K562 (cell line): Measurements from ENCODE around the gene RNF114. TPM values are rescaled to one million over a fixed set of nuclear protein-coding genes. Genes with fewer than 3 reads are reported as not detected.
A peak's percentile ranks its signal among the peaks of the same experiment; 100 is the strongest.

ENCODE experiments used
- ATAC-seq: fragments of 200-7000 bp; cut with Tn5 transposase; 3 replicates; pipeline ENCODE4 v1.9.1; 2020; ENCODE audit warnings: moderate library complexity
- BruUV-seq: library from RNA; stranded (reverse); fragments of 400-500 nt; replicated peaks from 2 replicates; lab custom pipeline; 2021; lab: Mats Ljungman, UMichigan
- CTCF ChIA-PET: fragments of 300-600 bp; formaldehyde crosslinking; extraction: SDS; loops from one replicate; lab custom pipeline; 2021; ENCODE audit warnings: low intra/inter-chr PET ratio; lab: Yijun Ruan, JAX
- POLR2A ChIA-PET: fragments of 300-600, 350-650 bp; sonication (Branson Sonifier 250); formaldehyde crosslinking; extraction: SDS; loops from one replicate; lab custom pipeline; 2021; ENCODE audit warnings: antibody characterized with exemption, inconsistent platforms; lab: Yijun Ruan, JAX
- DNase-seq, 4 experiments: peaks; one replicate each; pipeline versions ENCODE4 v3.0.0 to v3.0.0-alpha.2; 2011 to 2018; ENCODE audit warnings: low spot score in 3 of 4, mixed read lengths in 3 of 4; ENCODE audit errors: extremely low read depth in 1 of 4
- FAIRE-seq: peaks from 2 replicates; lab custom pipeline; 2011; peaks lifted over from hg19 to GRCh38; lab: Jason Lieb, UNC
- H2AFZ ChIP-seq: 2 replicates; pipeline ENCODE4 v1.6.0; 2011; ENCODE audit warnings: low read depth, low read length, control low read depth, inconsistent platforms
- H3K27ac ChIP-seq: fragments of 200-600 bp; 3 replicates; pipeline ENCODE4 v1.8.0; 2011; ENCODE audit warnings: low read depth, mild to moderate bottlenecking, control low read depth, inconsistent platforms, low read length, moderate library complexity, mixed read lengths; ENCODE audit errors: extremely low read depth
- H3K27me3 ChIP-seq, 2 experiments: fragments of 300-600 bp in 1 of 2; 2 replicates in 1 of 2; 3 replicates in 1 of 2; pipeline versions ENCODE4 v1.6.0 to v1.8.0; 2011; ENCODE audit warnings: inconsistent platforms in 2 of 2, low read length in 2 of 2, mild to moderate bottlenecking in 1 of 2, mixed read lengths in 1 of 2, moderate library complexity in 1 of 2; ENCODE audit not compliant: control insufficient read depth in 2 of 2, insufficient read depth in 2 of 2
- H3K36me3 ChIP-seq: fragments of 300-600 bp; 3 replicates; pipeline ENCODE4 v1.8.0; 2011; ENCODE audit warnings: mild to moderate bottlenecking, low read length, inconsistent platforms; ENCODE audit not compliant: control insufficient read depth, insufficient read depth
- H3K4me1 ChIP-seq, 2 experiments: fragments of 200-600 bp in 1 of 2; replicated peaks in 1 of 2; 2 replicates in 1 of 2; 3 replicates in 1 of 2; pipeline versions ENCODE4 v1.5.1 to v1.8.0; 2011; ENCODE audit warnings: inconsistent platforms in 2 of 2, low read length in 2 of 2, mild to moderate bottlenecking in 1 of 2, mixed read lengths in 1 of 2, moderate library complexity in 1 of 2; ENCODE audit not compliant: control insufficient read depth in 2 of 2, insufficient read depth in 2 of 2
- H3K4me2 ChIP-seq: 2 replicates; pipeline ENCODE4 v1.6.1; 2011; ENCODE audit warnings: low read length, control low read depth, inconsistent platforms, mixed read lengths; ENCODE audit not compliant: insufficient read depth
- H3K4me3 ChIP-seq: fragments of 200-600 bp; sonication (generic), shearing (Covaris generic); 2 replicates; pipeline ENCODE4 v1.5.1; 2016; ENCODE audit warnings: control low read depth, inconsistent platforms
- H3K79me2 ChIP-seq: fragments of 200-600 bp; 3 replicates; pipeline ENCODE4 v1.8.0; 2011; ENCODE audit warnings: low read length, inconsistent platforms; ENCODE audit not compliant: control insufficient read depth, insufficient read depth
- H3K9ac ChIP-seq, 2 experiments: 2 replicates each; pipeline versions ENCODE4 v1.6.0 to v1.6.1; 2011; ENCODE audit warnings: low read depth in 2 of 2, low read length in 2 of 2, control low read depth in 1 of 2, inconsistent platforms in 1 of 2, mild to moderate bottlenecking in 1 of 2, mixed read lengths in 1 of 2; ENCODE audit not compliant: insufficient read depth in 1 of 2
- H3K9me1 ChIP-seq: one replicate; pipeline ENCODE4 v1.6.0; 2011; ENCODE audit warnings: inconsistent platforms, mild to moderate bottlenecking, low read length, moderate library complexity; ENCODE audit not compliant: control insufficient read depth, insufficient read depth
- H3K9me3 ChIP-seq: replicated peaks from 2 replicates; pipeline ENCODE4 v1.5.1; 2011; ENCODE audit warnings: low read depth, low read length, inconsistent platforms; ENCODE audit not compliant: control insufficient read depth, insufficient read depth
- H4K20me1 ChIP-seq: replicated peaks from 2 replicates; pipeline ENCODE4 v1.6.1; 2011; ENCODE audit warnings: low read length, inconsistent platforms, mixed read lengths; ENCODE audit not compliant: control insufficient read depth, insufficient read depth
- BRF2 ChIP-seq: IDR thresholded peaks from 3 replicates; pipeline ENCODE4 v1.6.1; 2011; ENCODE audit warnings: borderline replicate concordance, mild to moderate bottlenecking; ENCODE audit not compliant: insufficient read length, insufficient read depth
- KDM2B ChIP-seq: fragments of 250-450 bp; sonication (Bioruptor Pico); IDR thresholded peaks from 2 replicates; pipeline ENCODE4 v1.8.0; 2021; ENCODE audit warnings: mild to moderate bottlenecking, moderate library complexity
- MBD2 ChIP-seq: sonication (generic); IDR thresholded peaks from 2 replicates; pipeline ENCODE4 v1.6.1; 2016; ENCODE audit warnings: low read depth, borderline replicate concordance
- MYBL2 ChIP-seq, 2 experiments: fragments of 450-650 bp in 1 of 2; sonication (generic) in 1 of 2; formaldehyde crosslinking in 1 of 2; IDR thresholded peaks; 2 replicates each; pipeline versions ENCODE4 v1.6.1 to v1.8.1; 2017 to 2022; ENCODE audit warnings: borderline replicate concordance in 1 of 2, inconsistent platforms in 1 of 2, low read depth in 1 of 2, mild to moderate bottlenecking in 1 of 2, missing genetic modification reagents in 1 of 2, moderate library complexity in 1 of 2
- NCOA6 ChIP-seq: fragments of 450-650 bp; IDR thresholded peaks from 2 replicates; pipeline ENCODE4 v1.6.1; 2017; ENCODE audit warnings: mild to moderate bottlenecking
- SNAPC5 ChIP-seq: fragments of 250-450 bp; sonication (Bioruptor Pico); IDR thresholded peaks from 2 replicates; pipeline ENCODE4 v1.8.0; 2021; ENCODE audit warnings: moderate library complexity, mild to moderate bottlenecking, inconsistent platforms
- ZNF165 ChIP-seq: fragments of 250-450 bp; sonication (Bioruptor Pico); IDR thresholded peaks from 2 replicates; pipeline ENCODE4 v1.4.0; 2020; ENCODE audit warnings: borderline replicate concordance
- ZNF512 ChIP-seq: IDR thresholded peaks from 2 replicates; pipeline ENCODE4 v1.6.1; 2016; ENCODE audit warnings: missing genetic modification characterization, missing compliant biosample characterization
- WGBS: fragments of 100-300 bp; shearing (Covaris generic); methylation state at CpG from one replicate; pipeline ENCODE4 v1.1.6; 2016; ENCODE audit warnings: low coverage, mixed read lengths; ENCODE audit not compliant: insufficient coverage; ENCODE audit errors: missing lambda C conversion rate; 5-methylcytosine and 5-hydroxymethylcytosine counted together
- in situ Hi-C: fragments of 300-500 bp; cut with MboI; formaldehyde crosslinking; loops from 4 replicates; pipeline ENCODE4 v1.15.0; 2018; ENCODE audit warnings: inconsistent platforms, mixed read lengths
- intact Hi-C: fragments of 100-400 bp; cut with micrococcal nuclease; formaldehyde crosslinking; loops from 2 replicates; pipeline ENCODE4 v1.14.2; 2022
- polyA plus RNA-seq, 8 experiments: library from polyadenylated mRNA; depleted of rRNA in 4 of 8; stranded (reverse) in 5 of 8; unstranded in 3 of 8; fragments of >200 nt; fragmentation: Nextera tagmentation in 2 of 8; fragmentation: Illumina TruSeq in 1 of 8; extraction: Ambion mirVana in 2 of 8; extraction: Trizol in 1 of 8; gene quantifications; 2 replicates each; pipeline versions ENCODE4 v1.2.1 to v1.2.3, GENCODE V29; 2011 to 2014; ENCODE audit warnings: inconsistent platforms in 1 of 8, missing spikeins in 1 of 8
- total RNA-seq, 7 experiments: library from RNA; depleted of rRNA in 6 of 7; stranded (reverse); fragments of >200 nt in 6 of 7; fragmentation: Illumina TruSeq in 2 of 7; extraction: Trizol in 2 of 7; gene quantifications; 2 replicates each; pipeline versions ENCODE4 v1.2.1 to v1.2.3, GENCODE V29; 2011 to 2021; ENCODE audit warnings: low replicate concordance in 1 of 7

Gene RNF114
- total and polyA plus RNA-seq, 9 of the 15 experiments (the other 6 are each of a cell fraction or from before 2014, with no cell fraction given): 38.6 to 111 (median 62.6) TPM

GRCh38 chr20:49978685-49979029 lies 42.5 kb downstream of the RNF114 start:
- no peak overlapping the region for H3K4me3 ChIP-seq
- no peak for FAIRE-seq
- H3K9me1 ChIP-seq: no peaks in the 10 kb centered on the region
- in situ Hi-C loops: loop anchor here (5.0 to 10.0 kb wide), 2 partner anchors 484 to 596 kb away; no protein-coding TSS in a partner anchor
- no peak for ATAC-seq
- intact Hi-C loops: loop anchor here (1.0 to 2.0 kb wide), 3 partner anchors 93 to 201 kb away; no protein-coding TSS in a partner anchor
- ChIA-PET POLR2A (interaction anchor here (0.6 to 1.4 kb wide), 6 partner anchors 8 to 301 kb away, joined by 3 to 6 read pairs (median 4); partner anchors contain the start of gene SPATA2), CTCF (interaction anchor here (0.7 to 8.4 kb wide), 9 partner anchors 92 to 368 kb away, joined by 3 to 100 read pairs (median 5); no protein-coding TSS in a partner anchor)
- no peak overlapping the region; the same call in 2 of the 3 replicates for H3K27ac ChIP-seq
- peaks cover 9% of the 10 kb centered on the region for H3K79me2 ChIP-seq
- peak overlapping the region; percentile 98 for H2AFZ ChIP-seq
- H3K4me2 ChIP-seq: peak overlapping the region; percentile 79; the same call in 1 of the 2 replicates
- BruUV-seq: no TSS peak
- H3K36me3 ChIP-seq: peaks cover under 1% of the 10 kb centered on the region; the same call in 1 of the 3 replicates
- peak overlapping the region; percentile 53 to 89; a peak in 2 of 4 replicates for H3K9ac ChIP-seq
- 51% methylated on average over 3 of the region's 3 CpGs for WGBS
- H4K20me1 ChIP-seq: no peaks in the 10 kb centered on the region
- H3K9me3 ChIP-seq: no peaks in the 10 kb centered on the region
- H3K4me1 ChIP-seq: peaks cover 37 to 43% of the 10 kb centered on the region in 2 experiments
- DNase-seq: no peak
- H3K27me3 ChIP-seq: no peaks in the 10 kb centered on the region
- TF ChIP-seq MYBL2 (IDR thresholded peaks at IDR 0.05; ENCODE audit: low read depth): no peak
- no peak for TF ChIP-seq MYBL2 (CRISPR knock-in tag; IDR thresholded peaks at IDR 0.05; ENCODE audit: borderline replicate concordance)
- TF ChIP-seq ZNF512 (tag): no peak
- no peak for TF ChIP-seq ZNF165 (CRISPR knock-in tag)
- TF ChIP-seq SNAPC5: no peak
- TF ChIP-seq MBD2: no peak
- no peak for TF ChIP-seq NCOA6
- no peak for TF ChIP-seq BRF2
- TF ChIP-seq KDM2B (CRISPR knock-in tag): no peak
